ENCODE measurements around the gene RB1. TPM values are rescaled to one million over a fixed set of nuclear protein-coding genes. Genes with fewer than 3 reads are reported as not detected.
"Not testable (repeated sequence)": the region's sequence is repeated elsewhere in the genome, so short reads cannot be mapped to it uniquely, and the experiment has no call there.

RB1 gene
- total RNA-seq, 2 experiments from 2014 or later, result 33.5 to 84.4 TPM

DNA sequence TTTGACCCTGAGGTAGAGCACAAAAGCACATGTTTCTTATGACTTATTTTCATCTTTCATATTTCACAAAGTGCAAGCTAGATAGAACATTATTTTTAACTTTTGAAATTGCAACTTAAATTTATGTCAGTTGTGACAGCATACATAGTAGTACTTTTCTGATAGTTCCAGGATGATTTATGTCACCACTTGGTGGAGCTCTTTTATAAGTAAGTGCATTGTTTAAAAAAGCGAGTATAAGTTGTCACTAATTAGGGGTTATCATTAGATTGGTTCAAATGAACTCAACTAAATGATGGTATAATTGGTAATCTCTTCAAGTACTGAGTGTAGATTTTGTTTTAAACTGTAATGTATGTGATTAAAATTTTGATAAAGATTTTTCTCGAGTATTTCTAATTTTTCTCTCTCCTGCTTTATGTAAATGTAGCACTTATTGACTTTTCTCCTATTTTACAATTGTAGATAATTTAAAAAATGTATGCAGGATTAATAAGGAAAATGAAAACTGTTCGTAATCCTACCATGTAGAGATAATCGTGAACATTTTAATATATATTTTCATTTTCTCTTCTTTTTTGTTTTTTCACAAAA is 31.1 kb downstream of the RB1 start:
- no peaks in the 10 kb centered on the region for H3K4me1 ChIP-seq (ENCODE audit: insufficient read depth, low read length, poor library complexity, severe bottlenecking)
- POLR2A ChIA-PET, result interaction anchor here (0.6 to 1.6 kb wide), 7 partner anchors 8 to 634 kb away, joined by 4 to 13 read pairs (median 4); no protein-coding TSS in a partner anchor
- H2AFZ ChIP-seq (ENCODE audit: low read length), result no peak overlapping the region
- DNase-seq (ENCODE audit: low spot score), result peak; percentile 65
- peaks cover 37% of the 10 kb centered on the region for H3K36me3 ChIP-seq (ENCODE audit: insufficient read depth, low read length)
- no peak overlapping the region for H3K27ac ChIP-seq (ENCODE audit: low read depth, low read length, poor library complexity, severe bottlenecking)
- TF ChIP-seq, protein P1, sequence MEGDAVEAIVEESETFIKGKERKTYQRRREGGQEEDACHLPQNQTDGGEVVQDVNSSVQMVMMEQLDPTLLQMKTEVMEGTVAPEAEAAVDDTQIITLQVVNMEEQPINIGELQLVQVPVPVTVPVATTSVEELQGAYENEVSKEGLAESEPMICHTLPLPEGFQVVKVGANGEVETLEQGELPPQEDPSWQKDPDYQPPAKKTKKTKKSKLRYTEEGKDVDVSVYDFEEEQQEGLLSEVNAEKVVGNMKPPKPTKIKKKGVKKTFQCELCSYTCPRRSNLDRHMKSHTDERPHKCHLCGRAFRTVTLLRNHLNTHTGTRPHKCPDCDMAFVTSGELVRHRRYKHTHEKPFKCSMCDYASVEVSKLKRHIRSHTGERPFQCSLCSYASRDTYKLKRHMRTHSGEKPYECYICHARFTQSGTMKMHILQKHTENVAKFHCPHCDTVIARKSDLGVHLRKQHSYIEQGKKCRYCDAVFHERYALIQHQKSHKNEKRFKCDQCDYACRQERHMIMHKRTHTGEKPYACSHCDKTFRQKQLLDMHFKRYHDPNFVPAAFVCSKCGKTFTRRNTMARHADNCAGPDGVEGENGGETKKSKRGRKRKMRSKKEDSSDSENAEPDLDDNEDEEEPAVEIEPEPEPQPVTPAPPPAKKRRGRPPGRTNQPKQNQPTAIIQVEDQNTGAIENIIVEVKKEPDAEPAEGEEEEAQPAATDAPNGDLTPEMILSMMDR (conservative IDR thresholded peaks at IDR 0.05; ENCODE audit: low read length), result peak; percentile 99
- no peak for TF ChIP-seq EZH2phosphoT487 (IDR thresholded peaks at IDR 0.05; ENCODE audit: borderline replicate concordance, low read depth, low read length)
- no peak overlapping the region for H3K4me2 ChIP-seq (ENCODE audit: low read length)
- intact Hi-C loops (cut with micrococcal nuclease; ENCODE audit: unreplicated experiment), result loop anchor here (1.0 kb wide), 2 partner anchors 246 to 435 kb away; no protein-coding TSS in a partner anchor
- 0 out of 2 replicates have a peak, but pooled peaks cover 5% of the 10 kb centered on the region for H3K9me3 ChIP-seq (ENCODE audit: low read length)
- H4K20me1 ChIP-seq (ENCODE audit: insufficient read depth, low read length), result peaks cover 16% of the 10 kb centered on the region; the same call in 1 of the 2 replicates
- peaks cover 19% of the 10 kb centered on the region; the same call in 1 of the 2 replicates for H3K79me2 ChIP-seq (ENCODE audit: insufficient read depth, low read depth, low read length)
- CTCF ChIA-PET (ENCODE audit: unreplicated experiment), result interaction anchor here (1.1 to 1.3 kb wide), 2 partner anchors 207 to 245 kb away, joined by 3 read pairs; no protein-coding TSS in a partner anchor
- no TSS peak for BruUV-seq (replicated peaks)
- H3K4me3 ChIP-seq (ENCODE audit: low read depth, low read length, poor library complexity, severe bottlenecking), result no peak overlapping the region
- H3K9me2 ChIP-seq (ENCODE audit: insufficient read depth, low read length), result no peaks in the 10 kb centered on the region

DNA sequence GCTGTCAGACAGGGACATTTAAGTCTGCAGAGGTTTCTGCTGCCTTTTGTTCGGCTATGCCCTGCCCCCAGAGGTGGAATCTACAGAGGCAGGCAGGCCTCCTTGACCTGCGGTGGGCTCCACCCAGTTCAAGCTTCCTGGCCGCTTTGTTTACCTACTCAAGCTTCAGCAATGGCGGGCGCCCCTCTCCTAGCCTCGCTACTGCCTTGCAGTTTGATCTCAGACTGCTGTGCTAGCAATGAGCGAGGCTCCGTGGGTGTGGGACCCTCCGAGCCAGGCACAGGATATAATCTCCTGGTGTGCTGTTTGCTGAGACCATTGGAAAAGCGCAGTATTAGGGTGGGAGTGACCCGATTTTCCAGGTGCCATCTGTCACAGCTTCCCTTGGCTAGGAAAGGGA is 35.6 kb downstream of the RB1 start:
- DNase-seq (ENCODE audit: low spot score); intact Hi-C loops (cut with micrococcal nuclease; ENCODE audit: unreplicated experiment); H3K4me3 ChIP-seq (ENCODE audit: low read depth, low read length, poor library complexity, severe bottlenecking); H4K20me1 ChIP-seq (ENCODE audit: insufficient read depth, low read length); H3K4me2 ChIP-seq (ENCODE audit: low read length); H3K9me2 ChIP-seq (ENCODE audit: insufficient read depth, low read length); CTCF ChIA-PET (ENCODE audit: unreplicated experiment); H3K9me3 ChIP-seq (ENCODE audit: low read length); H2AFZ ChIP-seq (ENCODE audit: low read length); H3K27ac ChIP-seq (ENCODE audit: low read depth, low read length, poor library complexity, severe bottlenecking); H3K4me1 ChIP-seq (ENCODE audit: insufficient read depth, low read length, poor library complexity, severe bottlenecking); BruUV-seq (replicated peaks): not testable (repeated sequence)
- peaks cover 46% of the 10 kb centered on the region; the same call in 1 of the 2 replicates for H3K79me2 ChIP-seq (ENCODE audit: insufficient read depth, low read depth, low read length)
- H3K36me3 ChIP-seq (ENCODE audit: insufficient read depth, low read length), result peaks cover 51% of the 10 kb centered on the region
- POLR2A ChIA-PET, result interaction anchor here (1.1 kb wide), 1 partner anchor 147 kb away, joined by 4 read pairs; no protein-coding TSS in a partner anchor

DNA sequence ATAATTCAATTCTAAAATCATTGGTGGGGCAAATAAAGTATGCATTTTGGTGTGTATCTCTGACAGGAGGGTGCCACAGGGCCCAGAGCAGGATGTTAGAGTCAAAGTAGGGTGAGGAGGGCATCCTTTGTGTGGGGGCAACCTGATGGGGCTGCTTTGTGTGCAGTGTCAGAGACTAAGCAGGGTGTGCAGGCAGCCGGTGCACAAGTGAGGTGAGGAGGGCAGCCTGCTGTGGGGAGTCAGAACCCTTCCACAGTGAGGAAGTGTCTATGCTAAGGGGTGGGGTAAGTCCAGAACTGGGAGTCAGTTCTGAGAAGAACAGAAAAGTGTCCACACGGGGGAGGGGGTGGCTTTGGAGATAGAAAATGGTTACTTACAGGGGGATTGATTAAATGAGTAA is 40.7 kb downstream of the RB1 start:
- intact Hi-C loops (cut with micrococcal nuclease; ENCODE audit: unreplicated experiment), result no loop called here
- TF ChIP-seq, protein P1 (conservative IDR thresholded peaks at IDR 0.05; ENCODE audit: low read length), result no peak
- no peak for TF ChIP-seq EZH2phosphoT487 (IDR thresholded peaks at IDR 0.05; ENCODE audit: borderline replicate concordance, low read depth, low read length)
- CTCF ChIA-PET (ENCODE audit: unreplicated experiment), result no interaction called here

More for the DNA sequence above, 40.7 kb downstream of the RB1 start:
- H3K9me3 ChIP-seq (ENCODE audit: low read length), result peaks cover 7% of the 10 kb centered on the region; the same call in 1 of the 2 replicates
- POLR2A ChIA-PET, result no interaction called here
- BruUV-seq (replicated peaks), result no TSS peak
- no peak for DNase-seq (ENCODE audit: low spot score)
- H3K4me3 ChIP-seq (ENCODE audit: low read depth, low read length, poor library complexity, severe bottlenecking), result no peak overlapping the region
- H3K27ac ChIP-seq (ENCODE audit: low read depth, low read length, poor library complexity, severe bottlenecking), result no peak overlapping the region
- H3K9me2 ChIP-seq (ENCODE audit: insufficient read depth, low read length), result no peaks in the 10 kb centered on the region; the same call in 1 of the 2 replicates
- H3K4me2 ChIP-seq (ENCODE audit: low read length), result no peak overlapping the region
- H3K36me3 ChIP-seq (ENCODE audit: insufficient read depth, low read length), result peaks cover 86% of the 10 kb centered on the region
- no peaks in the 10 kb centered on the region for H3K4me1 ChIP-seq (ENCODE audit: insufficient read depth, low read length, poor library complexity, severe bottlenecking)
- H4K20me1 ChIP-seq (ENCODE audit: insufficient read depth, low read length), result no peaks in the 10 kb centered on the region
- no peak overlapping the region for H2AFZ ChIP-seq (ENCODE audit: low read length)
- H3K79me2 ChIP-seq (ENCODE audit: insufficient read depth, low read depth, low read length), result peaks cover 34% of the 10 kb centered on the region; the same call in 1 of the 2 replicates

Data from OCI-LY7 (cell line).